Breast epithelium (tissue), 4 donors: ENCODE data around the gene CHCHD10. TPM values are rescaled to one million over a fixed set of nuclear protein-coding genes. Genes with fewer than 3 reads are reported as not detected.

Source experiments
- DNase-seq, 2 donors: peaks; one replicate each; pipeline ENCODE4 v3.0.0-alpha.2; 2019; ENCODE audit warnings: low spot score in 2 of 2
- H3K27ac ChIP-seq, 2 donors: fragments of 200-600 bp; sonication (generic) in 1 of 2; one replicate each; pipeline ENCODE4 v1.5.1; 2016 to 2019; ENCODE audit warnings: mild to moderate bottlenecking in 1 of 2
- H3K27me3 ChIP-seq, 2 donors: fragments of 200-600 bp; sonication (generic) in 1 of 2; one replicate each; pipeline versions ENCODE4 v1.5.1 to v1.6.0; 2017 to 2019; ENCODE audit warnings: control low read depth in 1 of 2, mild to moderate bottlenecking in 1 of 2
- H3K36me3 ChIP-seq: fragments of 200-600 bp; one replicate; pipeline ENCODE4 v1.5.1; 2019
- H3K4me1 ChIP-seq, 2 donors: fragments of 200-600 bp; sonication (generic); one replicate each; pipeline ENCODE4 v1.5.1; 2016 to 2019; ENCODE audit warnings: control low read depth in 1 of 2
- H3K4me3 ChIP-seq, 3 donors: fragments of 200-600 bp; sonication (generic); 1 replicate in 2 of 3; 2 replicates in 1 of 3; pipeline ENCODE4 v1.5.1; 2016 to 2019; ENCODE audit warnings: mild to moderate bottlenecking in 3 of 3, moderate library complexity in 2 of 3
- H3K9me3 ChIP-seq, 2 donors: fragments of 200-600 bp; sonication (generic) in 1 of 2; one replicate each; pipeline ENCODE4 v1.5.1; 2016 to 2019; ENCODE audit warnings: control low read depth in 1 of 2
- CTCF ChIP-seq, 3 donors: fragments of 450-650 bp; IDR thresholded peaks; one replicate each; pipeline ENCODE4 v1.5.1; 2016 to 2017; ENCODE audit warnings: antibody characterized with exemption in 3 of 3, mild to moderate bottlenecking in 3 of 3, moderate library complexity in 3 of 3
- POLR2A ChIP-seq: fragments of 450-650 bp; IDR thresholded peaks from one replicate; pipeline ENCODE4 v1.6.1; 2016; ENCODE audit warnings: antibody characterized with exemption, mild to moderate bottlenecking, moderate library complexity
- POLR2AphosphoS5 ChIP-seq, 3 donors: sonication (generic); formaldehyde crosslinking; IDR thresholded peaks; one replicate each; pipeline ENCODE4 v1.6.1; 2017; ENCODE audit warnings: antibody characterized with exemption in 3 of 3
- intact Hi-C: fragments of 100-400 bp; cut with DNase I; formaldehyde crosslinking; loops from one replicate; pipeline ENCODE4 v1.15.1; 2023; ENCODE audit warnings: low total_unique reads
- total RNA-seq, 3 donors: library from RNA; depleted of rRNA; stranded (reverse); fragments of >200 nt; gene quantifications; one replicate each; pipeline ENCODE4 v1.1.0, GENCODE V29; 2016

Gene CHCHD10
- total RNA-seq, 3 donors from 2014 or later = 5.6 to 22.8 (median 21.4) TPM

GRCh38 chr22:23812378-23812777 lies 44.6 kb upstream of the CHCHD10 start:
- Histone ChIP-seq H3K9me3 (no peaks in the 10 kb centered on the region), H3K27ac (no peak overlapping the region), H3K4me3 (no peak overlapping the region), H3K36me3 (peaks cover 7% of the 10 kb centered on the region), H3K27me3 (no peaks in the 10 kb centered on the region), H3K4me1 (no peaks in the 10 kb centered on the region)
- intact Hi-C loops = no loop called here
- no peak for DNase-seq
- TF ChIP-seq POLR2A (no peak), POLR2AphosphoS5 (IDR thresholded peaks at IDR 0.05) (no peak), CTCF (IDR thresholded peaks at IDR 0.05) (no peak)

- Histone ChIP-seq H3K36me3 (peaks cover 4% of the 10 kb centered on the region), H3K27ac (no peak overlapping the region), H3K4me3 (no peak overlapping the region), H3K4me1 (no peaks in the 10 kb centered on the region), H3K27me3 (no peaks in the 10 kb centered on the region), H3K9me3 (no peaks in the 10 kb centered on the region)
- TF ChIP-seq POLR2AphosphoS5 (IDR thresholded peaks at IDR 0.05) = no peak
- no peak for DNase-seq
- intact Hi-C loops = no loop called here
Measured at GRCh38 chr22:23806837-23807236, 39.1 kb upstream of the CHCHD10 start.

- intact Hi-C loops = no loop called here
- Histone ChIP-seq H3K4me3 (no peak overlapping the region), H3K4me1 (no peaks in the 10 kb centered on the region), H3K27ac (no peak overlapping the region), H3K27me3 (no peaks in the 10 kb centered on the region), H3K9me3 (no peaks in the 10 kb centered on the region), H3K36me3 (peaks cover 10% of the 10 kb centered on the region)
- TF ChIP-seq CTCF (IDR thresholded peaks at IDR 0.05) (no peak), POLR2A (no peak), POLR2AphosphoS5 (IDR thresholded peaks at IDR 0.05) (no peak)
- DNase-seq = no peak
Measured at GRCh38 chr22:23804781-23805291, 37.1 kb upstream of the CHCHD10 start.

- peaks cover 10% of the 10 kb centered on the region for H3K36me3 ChIP-seq
- H3K9me3 ChIP-seq = no peaks in the 10 kb centered on the region
- no peaks in the 10 kb centered on the region for H3K4me1 ChIP-seq
- intact Hi-C loops = no loop called here
- no peak for TF ChIP-seq POLR2A
- TF ChIP-seq CTCF (IDR thresholded peaks at IDR 0.05) = no peak
- TF ChIP-seq POLR2AphosphoS5 (IDR thresholded peaks at IDR 0.05) = no peak
- H3K27ac ChIP-seq = no peak overlapping the region
- no peak for DNase-seq
- no peak overlapping the region for H3K4me3 ChIP-seq
- no peaks in the 10 kb centered on the region for H3K27me3 ChIP-seq
Measured at GRCh38 chr22:23803001-23803819, 35.4 kb upstream of the CHCHD10 start.

- Histone ChIP-seq H3K27ac (no peak overlapping the region), H3K4me1 (no peaks in the 10 kb centered on the region), H3K9me3 (no peaks in the 10 kb centered on the region), H3K36me3 (peaks cover 10% of the 10 kb centered on the region), H3K4me3 (no peak overlapping the region), H3K27me3 (no peaks in the 10 kb centered on the region)
- DNase-seq = no peak
- intact Hi-C loops = no loop called here
- TF ChIP-seq CTCF (IDR thresholded peaks at IDR 0.05) = no peak
- no peak for TF ChIP-seq POLR2A
- no peak for TF ChIP-seq POLR2AphosphoS5 (IDR thresholded peaks at IDR 0.05)
Measured at GRCh38 chr22:23801886-23802377, 34.2 kb upstream of the CHCHD10 start.
